Ammon's horn (tissue), 1 donor: ENCODE data around the gene AFAP1L2.

Source experiments
- DNase-seq: peaks from one replicate; pipeline ENCODE4 v3.0.0-alpha.2; 2016; ENCODE audit warnings: low spot score

AFAP1L2 gene

GRCh38 chr10:114290038-114290437 is 114.3 kb downstream of the AFAP1L2 start:
- no peak for DNase-seq

- DNase-seq, result no peak
These were observed 115.2 kb downstream of the AFAP1L2 start for GRCh38 chr10:114289096-114289436.

GRCh38 chr10:114288424-114289095 is 115.7 kb downstream of the AFAP1L2 start:
- DNase-seq, result no peak

- no peak for DNase-seq
These were observed 117.4 kb downstream of the AFAP1L2 start for GRCh38 chr10:114286921-114287320.

GRCh38 chr10:114285961-114286441 is 118.3 kb downstream of the AFAP1L2 start:
- DNase-seq, result no peak

GRCh38 chr10:114284346-114285071 is 119.8 kb downstream of the AFAP1L2 start:
- no peak for DNase-seq

GRCh38 chr10:114283535-114284234 is 120.6 kb downstream of the AFAP1L2 start:
- DNase-seq, result no peak

GRCh38 chr10:114283091-114283490 is 121.2 kb downstream of the AFAP1L2 start:
- no peak for DNase-seq

GRCh38 chr10:114282526-114282925 is 121.8 kb downstream of the AFAP1L2 start:
- DNase-seq, result no peak

- DNase-seq, result no peak
These were observed 122.8 kb downstream of the AFAP1L2 start for GRCh38 chr10:114281461-114281860.

GRCh38 chr10:114281006-114281405 is 123.3 kb downstream of the AFAP1L2 start:
- no peak for DNase-seq

GRCh38 chr10:114279901-114280644 is 124.2 kb downstream of the AFAP1L2 start:
- no peak for DNase-seq

GRCh38 chr10:114279289-114279688 is 125.0 kb downstream of the AFAP1L2 start:
- no peak for DNase-seq

- DNase-seq, result no peak
These were observed 125.5 kb downstream of the AFAP1L2 start for GRCh38 chr10:114278884-114279191.

GRCh38 chr10:114278140-114278883 is 126.0 kb downstream of the AFAP1L2 start:
- no peak for DNase-seq

- no peak for DNase-seq
These were observed 127.6 kb downstream of the AFAP1L2 start for GRCh38 chr10:114276671-114277070.

GRCh38 chr10:114276066-114276465 is 128.2 kb downstream of the AFAP1L2 start:
- no peak for DNase-seq

- no peak for DNase-seq
These were observed 129.5 kb downstream of the AFAP1L2 start for GRCh38 chr10:114274616-114275453.

GRCh38 chr10:114273910-114274309 is 130.4 kb downstream of the AFAP1L2 start:
- no peak for DNase-seq

GRCh38 chr10:114272696-114273095 is 131.6 kb downstream of the AFAP1L2 start:
- DNase-seq, result no peak

GRCh38 chr10:114271779-114272167 is 132.5 kb downstream of the AFAP1L2 start:
- DNase-seq, result no peak
